GM21515 (cell line): ENCODE data around the gene FBXO9.

Source experiments
- ATAC-seq: cut with Tn5 transposase; IDR thresholded peaks from one replicate; pipeline ENCODE4 v1.9.1; 2021; ENCODE audit not compliant: unreplicated experiment

FBXO9 gene

GRCh38 chr6:53086302-53086701, 21.1 kb downstream of the FBXO9 start:
- no peak for ATAC-seq

- no peak for ATAC-seq
Observed at GRCh38 chr6:53089948-53090347, 24.7 kb downstream of the FBXO9 start.

GRCh38 chr6:53090576-53090975, 25.4 kb downstream of the FBXO9 start:
- no peak for ATAC-seq

GRCh38 chr6:53095270-53095669, 30.1 kb downstream of the FBXO9 start:
- no peak for ATAC-seq

- ATAC-seq, result no peak
Observed at GRCh38 chr6:53095716-53096115, 30.5 kb downstream of the FBXO9 start.

- no peak for ATAC-seq
Observed at GRCh38 chr6:53100561-53100960, 35.4 kb downstream of the FBXO9 start.

- ATAC-seq, result no peak
Observed at GRCh38 chr6:53101006-53101405, 35.8 kb downstream of the FBXO9 start.

DNA sequence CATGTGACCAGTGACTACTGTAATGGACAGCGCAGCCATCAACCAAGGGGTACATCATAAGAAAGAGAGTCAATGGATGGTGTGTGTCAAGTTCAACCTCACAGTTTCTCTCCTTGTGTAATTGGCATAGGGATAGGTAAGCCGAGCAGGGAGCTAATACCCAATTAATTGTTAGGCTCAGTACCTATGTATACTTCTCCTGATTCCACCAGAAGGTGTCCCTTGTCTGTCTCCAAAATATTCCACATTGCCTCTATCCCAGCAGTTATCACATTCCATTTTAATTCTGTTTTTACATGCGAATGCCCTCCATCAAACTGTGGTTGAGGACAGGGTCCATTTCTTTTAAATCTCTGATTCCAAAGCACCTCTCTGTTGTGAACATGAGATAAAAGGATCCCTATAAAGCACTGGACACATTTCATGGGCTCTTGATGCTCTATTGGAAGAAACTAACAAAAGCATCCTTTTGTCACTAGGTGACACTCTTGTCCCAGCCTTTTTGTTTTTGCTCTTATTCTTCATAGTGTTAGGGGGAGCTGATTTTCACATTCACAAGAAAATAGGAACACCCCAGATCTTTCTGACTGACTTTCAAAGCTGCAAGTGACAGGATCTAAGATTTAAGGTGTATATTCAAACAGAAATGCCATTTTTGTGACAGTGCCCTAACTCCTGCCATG, 38.9 kb downstream of the FBXO9 start:
- no peak for ATAC-seq

- no peak for ATAC-seq
Observed at GRCh38 chr6:53104916-53105315, 39.7 kb downstream of the FBXO9 start.

- ATAC-seq, result no peak
Observed at GRCh38 chr6:53107091-53107490, 41.9 kb downstream of the FBXO9 start.

DNA sequence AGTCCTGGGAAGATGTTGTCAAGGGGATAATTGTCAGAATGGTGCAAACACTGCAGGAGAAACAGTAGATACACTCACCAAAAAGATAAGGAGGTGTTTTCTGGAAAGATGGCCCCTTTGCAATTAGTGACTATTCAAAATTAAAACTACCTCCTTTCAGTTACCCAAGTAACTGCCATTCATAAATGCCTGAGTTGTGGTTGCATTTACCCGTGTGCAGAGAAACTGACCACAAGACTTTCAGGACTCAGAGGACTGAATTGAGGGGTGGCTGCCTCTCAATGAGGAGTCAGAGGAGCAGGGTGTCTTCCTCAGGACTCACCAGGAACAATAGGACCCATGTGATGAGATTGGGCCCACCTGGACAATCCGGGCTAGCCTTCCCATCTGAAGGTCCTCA, 44.4 kb downstream of the FBXO9 start:
- peak; percentile 58 for ATAC-seq

- no peak for ATAC-seq
Observed at GRCh38 chr6:53111865-53112264, 46.7 kb downstream of the FBXO9 start.

DNA sequence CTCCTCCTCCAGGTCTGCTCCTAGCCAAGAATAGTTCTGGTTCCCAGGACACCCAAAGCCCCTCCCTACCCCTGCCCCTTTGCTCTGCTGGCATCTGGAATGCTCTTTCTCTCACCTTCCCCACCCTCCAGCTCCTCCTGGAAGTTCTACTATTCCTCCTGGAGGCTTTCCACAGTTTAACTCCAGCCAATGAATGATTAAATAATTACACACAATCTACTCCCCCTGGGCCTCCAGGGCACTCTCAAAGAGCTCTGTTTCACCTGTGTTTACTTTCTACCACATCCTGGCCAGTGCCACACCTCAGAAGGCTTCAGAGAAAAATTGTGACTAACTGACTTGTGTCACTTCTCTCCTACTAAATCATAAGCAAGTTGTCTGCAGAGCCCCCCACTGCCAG, 47.2 kb downstream of the FBXO9 start:
- ATAC-seq, result no peak

- ATAC-seq, result no peak
Observed at GRCh38 chr6:53112871-53113270, 47.7 kb downstream of the FBXO9 start.

DNA sequence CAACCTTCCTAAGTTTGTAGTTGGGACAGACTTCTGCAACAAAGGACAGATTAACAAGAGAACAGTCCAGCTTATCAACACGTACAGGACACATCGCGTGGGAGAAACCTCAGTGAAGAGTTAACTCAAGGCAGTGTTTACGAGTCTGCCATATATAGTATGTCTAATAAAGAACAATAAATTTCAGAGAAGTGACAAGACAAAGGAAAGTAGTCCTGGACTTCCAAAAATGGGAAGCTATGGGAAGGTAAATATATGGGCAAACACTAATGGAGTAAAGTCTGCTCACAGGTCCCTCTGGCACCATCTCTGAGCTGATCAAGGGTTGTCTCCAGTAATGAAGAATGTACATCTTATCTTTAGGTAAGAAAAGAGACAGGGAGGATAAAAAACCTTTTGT, 48.5 kb downstream of the FBXO9 start:
- ATAC-seq, result no peak

DNA sequence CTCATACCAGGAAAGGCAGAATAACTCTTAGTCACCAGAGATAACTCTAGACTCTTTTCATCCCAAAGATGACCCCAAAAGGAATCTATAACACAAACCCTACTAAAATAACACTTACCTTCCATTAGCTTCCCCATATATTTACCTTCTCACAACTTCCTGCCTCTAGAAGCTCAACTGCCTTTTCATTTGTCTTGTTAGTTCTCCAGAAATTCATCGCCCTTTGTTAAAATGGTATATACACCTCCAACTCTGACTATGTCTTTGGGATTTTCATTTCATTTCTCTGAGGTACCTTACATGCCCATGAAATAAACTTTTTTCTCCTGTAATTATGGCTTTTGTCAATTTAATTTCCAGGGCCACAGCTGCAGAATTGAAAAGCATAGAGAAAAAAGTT, 49.9 kb downstream of the FBXO9 start:
- ATAC-seq, result no peak

DNA sequence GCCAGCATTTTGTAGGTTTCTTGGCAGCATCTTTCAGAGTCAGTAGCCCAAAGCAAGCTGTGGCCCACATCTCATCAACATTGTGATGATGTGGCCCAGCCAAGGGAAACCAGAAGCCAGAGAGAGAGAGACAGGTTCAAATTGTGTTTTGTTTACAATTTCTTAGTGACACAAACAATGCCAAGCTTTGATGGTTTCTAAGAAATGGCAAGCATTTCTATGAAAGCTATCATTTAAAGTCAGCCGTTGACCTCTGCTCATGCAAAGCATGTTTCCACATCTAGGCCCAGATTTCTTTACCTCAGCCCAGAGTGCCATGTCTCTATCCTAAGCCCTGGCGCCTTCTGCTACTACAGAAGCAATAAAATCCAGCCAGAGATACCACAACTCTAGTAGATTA, 50.5 kb downstream of the FBXO9 start:
- no peak for ATAC-seq

GRCh38 chr6:53119349-53119748, 54.1 kb downstream of the FBXO9 start:
- no peak for ATAC-seq

DNA sequence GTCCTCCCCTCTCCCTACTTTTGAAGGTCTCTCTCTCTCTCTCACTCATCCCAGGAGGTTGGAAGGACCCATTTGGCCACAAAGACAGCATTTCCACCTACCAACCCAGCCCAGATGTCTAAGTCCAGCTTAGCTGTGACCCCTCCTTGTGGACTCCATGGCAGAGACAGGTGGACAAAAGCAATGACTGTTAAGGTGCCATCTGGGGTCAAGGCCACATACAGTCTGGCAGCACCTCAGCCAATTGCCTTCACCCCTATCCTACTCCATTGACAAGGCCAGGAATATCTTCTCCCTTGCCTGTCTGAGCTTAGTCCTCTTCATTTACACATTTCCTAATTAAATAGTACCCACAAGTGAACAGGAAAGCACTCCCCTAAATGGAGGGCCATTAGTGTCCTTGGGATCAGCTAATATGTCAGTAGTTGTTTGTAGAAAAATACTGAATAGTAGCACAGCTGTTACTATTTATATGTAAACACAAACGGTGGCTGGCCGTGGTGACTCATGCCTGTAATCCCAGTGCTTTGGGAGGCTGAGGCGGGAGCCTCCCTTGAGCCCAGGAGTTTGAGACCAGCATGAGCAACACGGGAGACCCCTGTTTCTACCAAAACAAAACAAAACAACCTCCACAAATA, 54.7 kb downstream of the FBXO9 start:
- no peak for ATAC-seq

DNA sequence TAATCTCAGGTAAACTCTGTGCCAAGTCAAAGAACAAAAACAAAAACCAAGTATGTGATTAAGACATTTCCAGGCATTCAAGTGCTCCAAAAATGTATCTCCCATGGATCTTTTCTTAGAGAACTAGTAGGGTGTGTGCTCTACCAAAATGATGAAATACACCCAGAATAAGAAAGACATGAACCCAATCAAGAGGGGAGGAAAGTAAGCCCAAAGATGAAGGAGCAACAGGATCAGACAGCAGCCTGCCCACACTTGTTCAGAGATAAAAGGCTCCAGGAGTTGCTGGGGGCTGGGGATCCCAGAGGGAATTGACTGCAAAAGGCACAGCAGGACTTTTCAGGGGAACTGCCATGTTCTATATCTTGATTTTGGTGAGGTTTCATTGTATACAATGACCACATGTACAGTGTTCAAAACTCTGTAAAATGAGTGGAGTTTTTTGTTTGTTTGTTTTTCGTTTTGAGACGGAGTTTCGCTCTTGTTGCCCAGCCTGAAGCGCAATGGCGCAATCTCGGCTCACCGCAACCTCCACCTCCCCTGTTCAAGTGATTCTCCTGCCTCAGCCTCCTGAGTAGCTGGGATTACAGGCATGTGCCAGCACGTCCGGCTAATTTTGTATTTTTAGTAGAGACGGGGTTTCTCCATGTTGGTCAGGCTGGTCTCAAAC, 59.1 kb downstream of the FBXO9 start:
- no peak for ATAC-seq

DNA sequence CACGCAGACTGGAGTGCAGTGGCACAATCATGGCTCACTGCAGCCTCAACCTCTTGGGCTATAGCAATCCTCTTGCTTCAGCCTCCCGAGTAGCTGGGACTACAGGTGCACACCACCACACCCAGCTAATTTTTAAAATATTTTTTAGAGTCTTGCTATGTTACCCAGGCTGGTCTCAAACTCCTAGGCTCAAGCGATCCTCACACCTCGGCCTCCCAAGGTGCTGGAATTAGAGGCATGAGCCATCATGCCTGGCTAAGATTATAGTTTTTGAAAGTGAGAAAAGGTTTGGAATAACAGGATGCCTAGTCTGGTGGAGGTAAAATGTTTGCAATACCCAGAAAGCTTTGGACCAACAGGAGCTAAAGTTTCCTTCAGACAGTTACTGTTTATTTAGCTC, 60.1 kb downstream of the FBXO9 start:
- no peak for ATAC-seq

DNA sequence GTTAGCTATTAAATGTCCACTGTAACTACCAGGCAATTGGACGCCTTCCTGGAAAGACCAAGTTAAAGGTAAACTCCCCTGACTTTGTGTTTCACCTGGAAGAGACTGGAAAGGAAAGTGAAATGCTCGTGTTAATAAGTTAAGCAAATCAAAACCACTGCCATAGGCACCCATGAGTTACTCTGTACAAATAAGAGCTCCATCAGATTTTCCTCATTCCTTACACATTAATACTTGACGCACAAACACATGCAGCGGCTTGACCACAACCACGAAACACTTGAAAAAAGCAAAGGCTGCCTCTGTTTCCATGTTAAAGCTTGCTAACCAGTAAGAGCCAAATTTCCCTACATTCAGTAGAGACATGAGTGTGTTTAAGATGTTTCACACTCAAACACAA, 63.6 kb downstream of the FBXO9 start:
- ATAC-seq, result no peak
